ENCODE measurements around the gene TICAM2. TPM values are rescaled to one million over a fixed set of nuclear protein-coding genes. Genes with fewer than 3 reads are reported as not detected.

The TICAM2 gene
- total RNA-seq, 1 donor from 2014 or later = 0.17 TPM

- no peak for DNase-seq
These were observed 5.7 kb upstream of the TICAM2 start for GRCh38 chr5:115607935-115608334.

GRCh38 chr5:115605436-115605835 lies 3.2 kb upstream of the TICAM2 start:
- no peak for DNase-seq

GRCh38 chr5:115602591-115603125 lies 379 bp upstream of the TICAM2 start:
- DNase-seq = no peak

- DNase-seq = no peak
These were observed 1.5 kb downstream of the TICAM2 start for GRCh38 chr5:115600766-115601165.

GRCh38 chr5:115599924-115600323 lies 2.4 kb downstream of the TICAM2 start:
- no peak for DNase-seq

- DNase-seq = no peak
These were observed 2.8 kb downstream of the TICAM2 start for GRCh38 chr5:115599502-115599901.

- DNase-seq = peak; percentile 54
These were observed 7.9 kb downstream of the TICAM2 start for GRCh38 chr5:115594128-115595047.

GRCh38 chr5:115589043-115589442 lies 13.2 kb downstream of the TICAM2 start:
- DNase-seq = no peak

- no peak for DNase-seq
These were observed 13.6 kb downstream of the TICAM2 start for GRCh38 chr5:115588640-115589039.

GRCh38 chr5:115586525-115587146 lies 15.6 kb downstream of the TICAM2 start:
- peak; percentile 53 for DNase-seq

- DNase-seq = no peak
These were observed 17.0 kb downstream of the TICAM2 start for GRCh38 chr5:115585265-115585664.

GRCh38 chr5:115584501-115584900 lies 17.8 kb downstream of the TICAM2 start:
- no peak for DNase-seq

- DNase-seq = peak; percentile 72
These were observed 18.8 kb downstream of the TICAM2 start for GRCh38 chr5:115583474-115583873.

GRCh38 chr5:115580941-115581340 lies 21.3 kb downstream of the TICAM2 start:
- no peak for DNase-seq

GRCh38 chr5:115579747-115580173 lies 22.5 kb downstream of the TICAM2 start:
- DNase-seq = no peak

- DNase-seq = no peak
These were observed 23.1 kb downstream of the TICAM2 start for GRCh38 chr5:115579216-115579615.

- DNase-seq = no peak
These were observed 23.6 kb downstream of the TICAM2 start for GRCh38 chr5:115578657-115579056.

GRCh38 chr5:115577741-115578140 lies 24.5 kb downstream of the TICAM2 start:
- no peak for DNase-seq

GRCh38 chr5:115577329-115577728 lies 24.9 kb downstream of the TICAM2 start:
- no peak for DNase-seq

GRCh38 chr5:115575167-115576070 lies 26.9 kb downstream of the TICAM2 start:
- DNase-seq = peak; percentile 94

GRCh38 chr5:115573133-115573532 lies 29.1 kb downstream of the TICAM2 start:
- DNase-seq = peak; percentile 42

- peak; percentile 68 for DNase-seq
These were observed 30.8 kb downstream of the TICAM2 start for GRCh38 chr5:115571441-115571878.

- no peak for DNase-seq
These were observed 33.6 kb downstream of the TICAM2 start for GRCh38 chr5:115568668-115569067.

Measured in dermis blood vessel endothelial cell (primary cell).